ENCODE results near the gene AP3M1.

Gene AP3M1

GRCh38 chr10:74110120-74110519 is 40.5 kb downstream of the AP3M1 start:
- no peak for DNase-seq

GRCh38 chr10:74109452-74109851 is 41.2 kb downstream of the AP3M1 start:
- no peak for DNase-seq

GRCh38 chr10:74107391-74107790 is 43.2 kb downstream of the AP3M1 start:
- no peak for DNase-seq

GRCh38 chr10:74104996-74105395 is 45.6 kb downstream of the AP3M1 start:
- DNase-seq, result no peak

GRCh38 chr10:74104480-74104879 is 46.1 kb downstream of the AP3M1 start:
- DNase-seq, result no peak

- no peak for DNase-seq
Observed at GRCh38 chr10:74103560-74104258, 46.9 kb downstream of the AP3M1 start.

GRCh38 chr10:74099836-74100235 is 50.8 kb downstream of the AP3M1 start:
- no peak for DNase-seq

- no peak for DNase-seq
Observed at GRCh38 chr10:74099420-74099819, 51.2 kb downstream of the AP3M1 start.

GRCh38 chr10:74097776-74098175 is 52.9 kb downstream of the AP3M1 start:
- DNase-seq, result no peak

- no peak for DNase-seq
Observed at GRCh38 chr10:74096777-74097176, 53.9 kb downstream of the AP3M1 start.

GRCh38 chr10:74094231-74094630 is 56.4 kb downstream of the AP3M1 start:
- DNase-seq, result no peak

- DNase-seq, result no peak
Observed at GRCh38 chr10:74093530-74094164, 57.0 kb downstream of the AP3M1 start.

- DNase-seq, result no peak
Observed at GRCh38 chr10:74092372-74092771, 58.3 kb downstream of the AP3M1 start.

GRCh38 chr10:74088722-74089121 is 61.9 kb downstream of the AP3M1 start:
- no peak for DNase-seq

GRCh38 chr10:74086317-74086716 is 64.3 kb downstream of the AP3M1 start:
- no peak for DNase-seq

GRCh38 chr10:74084955-74085354 is 65.7 kb downstream of the AP3M1 start:
- DNase-seq, result no peak

GRCh38 chr10:74083304-74083703 is 67.3 kb downstream of the AP3M1 start:
- DNase-seq, result no peak

- no peak for DNase-seq
Observed at GRCh38 chr10:74081941-74082718, 68.5 kb downstream of the AP3M1 start.

- no peak for DNase-seq
Observed at GRCh38 chr10:74081192-74081803, 69.3 kb downstream of the AP3M1 start.

- no peak for DNase-seq
Observed at GRCh38 chr10:74079936-74080590, 70.6 kb downstream of the AP3M1 start.

GRCh38 chr10:74079028-74079935 is 71.3 kb downstream of the AP3M1 start:
- no peak for DNase-seq

GRCh38 chr10:74078037-74078436 is 72.6 kb downstream of the AP3M1 start:
- DNase-seq, result no peak

All from DMS 273 treated with DMSO at 0.1 percent for 48 hours (cell line).